AML-193 (cell line): Measurements from ENCODE around the gene RRP1.

Experiments
- DNase-seq, 2 experiments: peaks; one replicate each; lab custom pipeline; 2025; lab: John Stamatoyannopoulos, UW

RRP1 gene, protein sequence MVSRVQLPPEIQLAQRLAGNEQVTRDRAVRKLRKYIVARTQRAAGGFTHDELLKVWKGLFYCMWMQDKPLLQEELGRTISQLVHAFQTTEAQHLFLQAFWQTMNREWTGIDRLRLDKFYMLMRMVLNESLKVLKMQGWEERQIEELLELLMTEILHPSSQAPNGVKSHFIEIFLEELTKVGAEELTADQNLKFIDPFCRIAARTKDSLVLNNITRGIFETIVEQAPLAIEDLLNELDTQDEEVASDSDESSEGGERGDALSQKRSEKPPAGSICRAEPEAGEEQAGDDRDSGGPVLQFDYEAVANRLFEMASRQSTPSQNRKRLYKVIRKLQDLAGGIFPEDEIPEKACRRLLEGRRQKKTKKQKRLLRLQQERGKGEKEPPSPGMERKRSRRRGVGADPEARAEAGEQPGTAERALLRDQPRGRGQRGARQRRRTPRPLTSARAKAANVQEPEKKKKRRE

DNA sequence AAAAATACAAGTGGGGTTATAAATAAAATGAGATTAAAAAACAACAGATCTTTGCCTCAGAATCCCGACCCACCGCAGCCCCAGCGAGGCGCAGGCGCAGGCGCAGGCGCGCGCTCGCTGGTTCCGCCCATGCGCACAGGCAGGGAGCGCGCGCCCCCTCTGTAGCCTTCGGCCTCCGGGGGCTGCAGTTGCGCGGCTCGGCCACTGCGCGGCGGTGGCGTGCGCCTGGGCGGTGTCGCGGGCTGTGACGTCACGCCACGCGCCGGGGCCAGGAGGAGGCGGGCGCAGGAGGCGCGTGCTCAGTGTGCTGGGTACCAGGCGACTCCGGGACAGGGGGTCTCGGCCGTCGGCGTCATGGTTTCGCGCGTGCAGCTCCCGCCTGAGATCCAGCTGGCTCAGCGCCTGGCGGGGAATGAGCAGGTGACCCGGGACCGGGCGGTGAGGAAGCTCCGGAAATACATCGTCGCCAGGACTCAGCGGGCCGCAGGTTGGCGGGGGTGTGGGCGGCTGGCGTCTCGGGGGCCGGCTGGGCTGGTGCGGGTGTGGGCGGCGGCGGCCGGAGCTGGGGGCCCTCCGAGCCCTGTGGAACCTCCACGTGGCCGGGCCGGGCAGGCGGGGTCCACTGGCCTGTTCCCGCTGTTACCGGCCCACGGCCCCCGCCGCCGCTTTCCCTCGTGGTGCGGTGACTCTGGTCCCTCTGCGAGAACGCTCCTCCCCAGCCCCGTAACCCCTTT, at the start of gene RRP1:
Gene RRP1, plus strand, starts transcription at position 302 of the 734 bp plus-strand sequence. Its CDS starts 53 bp downstream, at position 355.
- peak; percentile 63 to 73 for DNase-seq

DNA sequence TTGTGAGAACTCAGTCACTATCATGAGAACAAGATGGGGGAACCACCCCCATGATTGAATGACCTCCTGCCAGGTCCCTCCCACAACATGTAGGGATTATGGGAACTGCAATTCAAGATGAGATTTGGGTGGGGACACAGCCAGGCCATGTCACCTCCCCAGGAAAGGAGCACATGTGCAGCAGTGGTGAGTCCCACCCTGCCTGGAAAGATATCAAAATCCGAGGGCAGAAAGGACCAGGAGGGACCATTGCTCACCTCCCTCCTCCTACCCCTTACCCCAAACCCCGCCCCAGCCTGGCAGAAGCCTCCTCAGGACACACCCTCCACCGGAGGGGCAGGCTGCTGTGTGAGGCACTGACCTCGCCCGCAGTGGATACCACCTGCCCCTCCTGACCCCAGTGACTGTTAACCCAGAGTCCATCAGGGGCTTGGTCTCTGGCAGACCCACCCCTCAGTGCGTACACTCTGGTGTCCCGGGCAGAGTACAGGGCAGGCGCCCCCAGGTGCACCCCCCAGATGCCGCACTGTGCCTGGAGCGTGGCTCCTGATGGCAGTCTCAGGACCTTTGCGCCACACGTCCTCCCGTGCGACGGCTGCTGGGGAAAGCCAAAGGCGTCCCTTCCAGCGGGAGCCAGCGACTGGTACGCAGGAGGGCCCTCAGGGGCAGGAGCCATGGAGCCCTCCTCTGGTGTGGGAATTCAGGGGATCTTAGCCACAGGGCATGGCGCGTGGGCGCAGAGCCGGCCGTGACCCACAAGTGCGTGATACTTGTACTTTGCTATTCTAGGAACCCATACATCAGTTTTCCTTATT, 49.5 kb upstream of the RRP1 start:
- no peak for DNase-seq

DNA sequence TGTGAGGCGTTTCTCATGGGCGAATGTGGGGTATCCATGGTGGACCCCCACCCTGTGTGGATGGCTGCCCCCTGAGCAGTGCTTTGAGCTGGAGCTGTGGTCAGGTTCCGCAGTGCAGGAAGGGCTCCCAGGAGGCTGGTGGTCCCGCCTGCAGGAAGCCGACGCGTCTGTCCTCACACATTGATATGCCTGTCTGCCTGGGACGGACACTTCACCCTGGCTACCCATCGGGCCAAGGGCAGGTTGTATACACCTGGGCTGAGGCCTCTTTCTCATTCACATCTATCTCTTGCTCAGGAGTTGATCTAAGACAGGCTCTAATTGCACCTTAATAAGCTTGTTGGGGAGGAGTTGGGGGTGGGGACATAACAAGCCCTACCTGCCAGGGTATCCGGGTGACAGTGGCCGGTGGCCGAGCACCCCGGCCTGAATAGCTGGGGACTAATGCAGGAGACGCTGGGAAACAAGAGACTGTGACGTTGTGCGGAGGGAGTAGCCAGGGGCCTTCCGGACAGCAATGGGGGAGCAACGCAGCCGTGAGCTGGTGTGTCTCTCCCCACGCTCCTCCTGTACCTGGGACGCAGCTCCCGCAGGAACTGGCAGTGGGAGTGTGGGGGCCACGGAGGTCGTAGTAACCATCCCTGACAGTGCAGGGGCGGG, 48.8 kb upstream of the RRP1 start:
- DNase-seq, result no peak

DNA sequence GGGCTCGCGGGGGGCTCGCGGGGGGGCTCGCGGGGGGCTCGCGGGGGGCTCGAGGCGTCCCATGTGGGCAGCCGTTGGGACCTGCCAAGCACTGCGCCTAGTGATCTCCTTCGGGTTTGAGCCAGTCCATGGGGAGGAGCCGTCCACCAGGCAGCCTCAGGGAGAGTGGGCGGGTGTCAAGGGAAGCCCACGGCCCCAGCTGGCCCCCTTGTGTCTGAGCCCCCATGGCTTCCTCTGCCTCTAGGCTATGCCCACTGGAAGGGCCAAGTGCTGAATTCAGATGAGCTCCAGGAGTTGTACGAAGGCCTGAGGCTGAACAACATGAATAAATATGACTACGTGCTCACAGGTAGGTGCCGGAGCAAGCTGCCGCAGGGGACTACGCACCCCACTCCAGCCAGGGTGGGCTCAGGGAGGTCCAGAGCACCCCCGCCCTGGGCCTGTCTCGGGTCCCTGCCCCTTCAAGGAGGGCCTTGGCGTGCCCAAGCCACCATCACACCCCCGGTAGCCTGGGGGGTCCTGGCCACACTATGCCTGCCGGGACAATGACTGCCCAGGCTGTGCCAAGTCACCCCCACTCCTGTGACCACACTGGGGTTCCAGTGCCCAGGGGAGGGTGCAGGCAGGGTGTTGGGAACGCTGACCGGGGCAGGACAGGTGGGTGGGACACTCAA, 47.8 kb upstream of the RRP1 start:
- DNase-seq, result no peak

DNA sequence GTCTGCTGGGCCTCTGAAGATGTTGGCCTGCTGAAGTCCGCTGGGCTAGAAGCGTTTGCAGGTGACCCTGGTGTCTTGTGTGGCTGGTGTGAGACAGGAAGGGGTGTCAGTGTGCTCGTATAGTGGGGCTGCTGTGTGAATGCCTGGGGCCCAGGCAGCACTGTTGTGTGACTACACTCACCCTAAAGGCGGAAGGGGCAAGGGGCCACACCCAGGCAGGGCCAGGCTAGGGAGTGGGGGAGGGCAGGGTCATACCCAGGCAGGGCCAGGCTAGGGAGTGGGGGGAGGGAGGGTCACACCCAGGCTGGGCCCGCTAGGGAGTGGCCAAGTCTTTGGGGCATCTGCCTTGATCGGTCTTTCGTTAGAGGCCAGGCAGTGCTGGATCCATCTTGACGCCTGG, 45.4 kb upstream of the RRP1 start:
- DNase-seq, result no peak

DNA sequence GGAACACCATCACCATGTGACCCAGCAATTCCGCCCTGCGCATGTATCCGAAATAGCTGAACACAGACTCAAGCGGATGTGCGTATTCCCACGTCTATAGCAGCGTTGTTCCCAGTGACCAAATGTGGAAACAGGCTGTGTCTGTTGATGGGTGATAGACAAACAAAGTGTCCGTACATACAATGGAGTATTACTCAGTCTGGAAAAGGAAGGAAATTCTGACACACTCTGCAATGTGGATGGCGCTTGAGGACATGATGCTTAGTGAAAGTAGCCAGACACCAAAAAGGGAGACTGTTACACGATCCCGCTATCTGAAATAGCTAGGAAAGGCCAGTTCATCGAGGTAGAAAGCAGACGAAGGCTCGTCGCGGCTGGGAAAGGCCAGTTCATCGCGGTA, 44.7 kb upstream of the RRP1 start:
- no peak for DNase-seq

DNA sequence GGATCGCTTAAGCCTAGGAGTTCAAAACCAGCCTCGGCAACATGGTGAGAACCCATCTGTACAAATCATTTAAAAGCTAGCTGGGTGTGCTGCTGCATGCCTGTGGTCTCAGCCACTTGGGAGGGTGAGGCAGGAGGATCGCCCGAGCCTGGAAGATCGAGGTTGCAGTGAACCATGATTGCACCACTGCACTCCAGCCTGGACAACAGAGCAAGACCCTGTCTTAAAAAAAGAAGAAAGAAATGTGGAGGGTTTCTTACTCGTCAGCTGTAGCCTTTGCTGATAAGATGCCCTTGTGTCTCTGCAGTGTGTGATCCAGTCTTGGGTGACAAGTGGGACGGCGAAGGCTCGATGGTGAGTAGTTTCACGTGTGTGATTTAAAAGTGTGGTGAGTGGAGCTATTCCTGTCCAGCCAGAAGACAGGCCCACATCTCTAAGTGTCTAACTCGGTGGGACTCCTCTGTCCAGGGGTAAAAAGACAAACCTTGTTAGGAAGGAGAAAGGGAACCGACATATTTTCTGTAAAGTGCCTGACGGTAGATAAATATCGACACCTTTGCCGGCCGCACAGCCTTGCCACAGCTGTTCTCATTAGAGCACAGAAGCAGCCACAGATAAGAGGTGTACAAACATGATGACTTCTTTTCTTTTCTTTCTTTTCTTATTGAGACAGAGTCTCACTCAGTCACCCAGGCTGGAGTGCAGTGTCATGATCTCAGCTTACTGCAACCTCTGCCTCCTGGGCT, 43.4 kb upstream of the RRP1 start:
- DNase-seq, result no peak

DNA sequence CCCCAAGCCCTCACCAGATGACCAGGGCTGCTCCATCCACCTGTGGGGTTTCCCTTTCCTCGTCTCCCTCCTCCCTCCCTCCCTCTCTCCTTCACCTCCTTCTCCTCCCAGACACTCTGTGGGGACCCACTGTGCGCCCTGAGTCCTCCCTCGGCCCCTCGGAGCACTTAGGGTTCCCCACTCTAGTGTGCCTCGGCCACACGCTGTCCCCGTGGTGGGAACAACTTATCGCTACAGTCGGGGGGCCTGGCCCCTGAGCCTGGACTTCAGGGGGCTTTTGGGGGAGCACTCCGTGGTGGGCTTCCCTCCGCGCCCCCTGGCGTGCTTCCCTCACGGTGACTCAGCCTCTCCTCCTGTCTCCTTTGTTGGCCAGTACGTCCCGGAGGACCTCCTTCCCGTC, 40.8 kb upstream of the RRP1 start:
- no peak for DNase-seq

DNA sequence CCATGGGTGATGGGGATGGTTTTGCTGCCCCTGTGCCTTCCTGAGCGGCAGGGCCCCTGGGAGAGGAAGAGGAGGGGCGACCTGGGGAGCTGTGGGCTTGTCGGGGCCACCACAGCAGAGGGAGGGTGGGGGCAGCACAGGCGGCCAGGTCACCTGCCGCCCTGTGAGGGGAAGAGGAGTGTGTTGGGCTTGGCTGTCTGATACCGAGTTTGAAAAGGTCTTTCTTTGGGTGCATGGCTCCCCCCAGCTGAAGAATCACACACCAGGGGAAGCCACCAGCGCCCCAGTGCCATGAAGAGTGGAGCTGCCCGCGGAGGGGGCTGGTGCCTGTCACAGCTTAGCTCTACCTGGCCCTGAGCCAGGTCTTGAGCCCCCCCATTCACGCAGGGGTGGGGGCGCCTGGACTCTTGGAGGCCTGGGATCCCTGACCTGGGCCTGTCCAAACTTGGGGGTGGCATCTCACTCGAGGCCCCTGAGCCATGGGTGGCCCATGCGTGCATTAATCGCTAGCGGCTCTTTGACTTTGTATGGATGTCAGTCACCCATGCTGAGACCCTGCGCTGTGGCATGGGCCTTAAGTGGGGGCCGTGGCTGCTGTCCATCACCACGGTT, 39.6 kb upstream of the RRP1 start:
- DNase-seq, result no peak

DNA sequence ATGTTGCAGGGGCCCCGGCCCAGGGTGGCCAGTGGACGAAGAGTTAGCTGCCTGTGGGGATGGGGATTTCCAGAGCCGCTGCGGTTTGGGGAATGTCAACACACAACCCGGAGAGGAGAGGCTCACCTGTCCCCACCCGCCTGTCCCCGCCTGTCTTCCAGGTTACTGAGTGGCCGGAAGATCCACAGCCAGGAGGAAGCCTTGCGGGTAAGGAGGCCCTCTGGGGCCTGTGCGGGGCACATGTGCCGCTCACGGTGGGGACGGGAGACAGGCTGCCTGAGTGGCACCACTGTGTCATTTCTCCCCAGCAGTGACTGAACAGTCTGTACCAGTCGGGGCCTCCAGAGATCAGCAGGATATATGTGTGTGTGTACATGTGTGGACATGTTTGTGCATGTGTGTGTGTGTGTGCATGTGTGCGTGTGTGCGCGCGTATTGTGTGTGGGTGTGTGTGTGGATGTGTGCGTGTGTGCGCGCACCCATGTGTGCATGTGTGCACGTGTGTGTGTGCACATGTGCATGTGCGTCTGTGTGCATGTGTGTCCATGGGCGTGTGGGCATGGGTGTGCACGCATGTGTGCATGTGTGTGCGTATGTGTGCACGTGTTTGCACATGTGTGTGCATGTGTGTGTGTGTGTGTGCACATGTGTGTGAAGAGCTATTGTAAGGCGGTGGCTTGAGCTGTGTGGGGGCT, 38.9 kb upstream of the RRP1 start:
- no peak for DNase-seq

DNA sequence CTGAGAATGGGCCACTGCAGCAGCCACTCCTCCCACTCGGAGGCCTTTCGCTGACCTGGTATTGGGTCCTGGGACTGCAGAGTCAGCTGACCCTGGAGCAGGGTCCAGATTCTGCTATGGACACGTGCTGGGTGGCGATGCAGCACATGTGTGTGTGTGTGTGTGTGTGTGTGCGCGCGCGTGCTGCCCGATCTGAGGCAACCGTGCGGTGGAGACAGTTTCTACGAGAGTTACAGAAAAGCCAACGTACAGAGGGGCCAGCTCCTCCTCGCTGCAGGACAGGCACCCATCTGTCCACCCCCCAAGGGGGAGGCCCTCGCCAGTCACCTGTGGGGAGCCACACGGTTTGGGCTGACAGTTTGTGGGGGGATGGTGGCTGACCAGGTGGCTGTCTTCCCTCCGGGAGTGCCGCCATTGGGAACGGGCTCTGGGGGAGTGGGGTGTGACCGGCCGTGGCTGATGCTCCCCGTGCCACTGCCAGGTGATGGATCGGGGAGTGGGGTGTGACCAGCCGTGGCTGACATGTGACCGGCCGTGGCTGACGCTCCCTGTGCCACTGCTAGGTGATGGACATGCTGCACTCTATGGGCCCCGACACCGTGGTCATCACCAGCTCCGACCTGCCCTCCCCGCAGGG, 37.3 kb upstream of the RRP1 start:
- DNase-seq, result no peak

DNA sequence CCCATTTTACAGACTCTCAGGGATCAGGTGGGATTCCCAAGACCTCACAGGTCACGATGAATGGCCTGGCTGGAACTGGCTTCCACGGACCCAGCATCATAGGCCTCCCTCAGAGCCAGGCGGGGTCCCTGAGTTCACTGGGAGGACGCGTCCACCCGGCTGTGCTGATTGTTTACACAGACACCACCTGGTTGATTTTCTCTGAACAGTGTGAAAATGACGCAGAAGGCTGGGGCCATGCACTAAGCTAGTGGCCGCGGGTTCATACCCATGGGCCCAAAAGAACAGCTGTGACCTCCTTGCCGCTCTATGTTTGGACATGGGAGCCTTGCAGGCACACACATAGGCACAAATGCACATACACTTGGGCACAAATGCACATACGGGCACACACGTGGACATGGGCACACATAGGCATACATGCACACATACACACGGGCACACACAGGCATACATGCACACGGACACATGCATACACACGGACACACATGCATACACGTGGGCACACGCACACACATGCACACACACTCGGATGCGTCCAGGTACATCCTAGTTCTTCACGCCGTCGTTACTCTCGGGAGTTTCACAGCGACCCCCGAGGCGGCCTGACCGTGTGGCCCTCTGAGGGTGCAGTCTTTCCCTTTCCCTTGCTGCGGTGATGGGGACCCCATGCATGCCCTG, 36.5 kb upstream of the RRP1 start:
- DNase-seq, result no peak

DNA sequence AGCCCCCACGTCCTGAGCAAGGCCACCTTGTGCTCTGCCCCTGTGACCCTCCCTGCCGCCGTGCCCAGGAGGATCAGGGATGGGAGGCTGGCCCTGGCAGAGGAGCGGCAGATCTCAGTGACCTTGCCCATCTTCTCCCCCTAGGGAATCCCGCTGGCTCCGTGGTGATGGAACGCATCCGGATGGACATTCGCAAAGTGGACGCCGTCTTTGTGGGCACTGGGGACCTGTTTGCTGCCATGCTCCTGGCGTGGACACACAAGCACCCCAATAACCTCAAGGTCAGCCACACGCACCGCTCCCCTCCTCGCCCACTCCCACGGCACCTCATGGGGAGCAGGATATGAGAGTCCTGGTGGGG, 36.0 kb upstream of the RRP1 start:
- DNase-seq, result no peak

DNA sequence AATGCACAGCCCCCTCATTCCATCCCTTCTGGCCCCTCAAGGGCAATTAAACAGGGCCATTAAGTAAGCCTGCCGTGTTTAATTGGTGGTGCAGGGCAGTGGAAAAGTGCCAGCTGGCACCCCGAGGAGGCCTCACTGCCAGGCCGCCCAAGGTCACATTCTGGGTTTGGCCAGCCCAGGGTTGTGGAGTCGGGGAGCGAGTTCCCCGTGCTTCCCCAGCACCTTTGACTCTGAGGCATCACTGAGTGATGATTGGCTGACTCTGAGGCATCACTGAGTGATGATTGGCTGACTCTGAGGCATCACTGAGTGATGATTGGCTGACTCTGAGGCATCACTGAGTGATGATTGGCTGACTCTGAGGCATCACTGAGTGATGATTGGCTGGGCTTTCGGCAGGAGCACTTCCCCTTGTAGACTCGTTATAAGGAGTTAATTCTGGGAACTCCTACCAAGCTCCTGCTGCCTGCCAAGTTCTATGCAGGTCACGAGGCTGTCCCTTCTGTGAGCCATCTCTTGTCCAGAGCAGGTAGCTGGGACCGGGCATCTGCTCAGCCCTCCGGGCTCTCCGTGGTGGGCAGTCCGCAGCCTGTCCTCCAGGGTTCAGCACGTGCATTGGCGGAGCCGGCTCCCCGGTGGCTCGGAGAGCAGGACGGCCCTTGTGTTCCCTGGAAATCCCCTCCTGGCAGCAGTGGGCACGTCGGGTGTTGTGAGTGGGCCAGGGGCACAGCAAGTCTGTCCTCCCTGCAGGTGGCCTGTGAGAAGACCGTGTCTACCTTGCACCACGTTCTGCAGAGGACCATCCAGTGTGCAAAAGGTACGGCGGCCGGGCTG, 34.2 kb upstream of the RRP1 start:
- no peak for DNase-seq

DNA sequence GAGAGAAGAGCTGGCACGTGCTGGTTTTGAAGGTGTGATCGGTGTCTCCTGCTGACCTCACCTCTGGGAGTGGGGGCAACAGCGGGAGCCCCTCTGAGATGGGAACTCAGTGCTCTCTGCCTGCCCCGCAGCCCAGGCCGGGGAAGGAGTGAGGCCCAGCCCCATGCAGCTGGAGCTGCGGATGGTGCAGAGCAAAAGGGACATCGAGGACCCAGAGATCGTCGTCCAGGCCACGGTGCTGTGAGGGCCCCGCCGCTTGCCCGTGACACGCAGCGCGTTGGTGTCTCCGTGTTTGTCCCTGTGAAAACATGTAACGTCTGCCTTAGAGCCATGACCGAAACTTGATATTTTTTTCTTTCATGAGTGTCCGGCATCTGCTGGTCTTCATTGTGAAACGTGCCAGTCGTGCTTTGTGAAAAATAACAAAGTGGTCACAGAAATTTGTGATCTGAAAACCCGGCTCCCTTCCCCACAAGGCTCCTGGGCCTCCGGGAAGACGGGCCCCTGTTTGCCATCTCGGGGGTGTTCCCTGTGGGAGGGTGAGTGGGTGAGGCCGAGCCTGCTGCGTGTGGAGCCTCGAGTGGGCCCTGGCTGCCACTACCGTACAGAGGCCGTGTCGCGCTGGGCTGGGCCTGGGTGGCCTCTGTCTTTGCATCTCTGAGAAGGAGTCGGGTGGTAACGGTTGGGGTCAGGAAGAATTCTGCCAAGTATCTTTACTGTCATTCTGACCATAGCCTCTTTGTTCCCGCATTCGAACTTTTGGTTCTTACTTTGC, 33.4 kb upstream of the RRP1 start:
- DNase-seq, result no peak

DNA sequence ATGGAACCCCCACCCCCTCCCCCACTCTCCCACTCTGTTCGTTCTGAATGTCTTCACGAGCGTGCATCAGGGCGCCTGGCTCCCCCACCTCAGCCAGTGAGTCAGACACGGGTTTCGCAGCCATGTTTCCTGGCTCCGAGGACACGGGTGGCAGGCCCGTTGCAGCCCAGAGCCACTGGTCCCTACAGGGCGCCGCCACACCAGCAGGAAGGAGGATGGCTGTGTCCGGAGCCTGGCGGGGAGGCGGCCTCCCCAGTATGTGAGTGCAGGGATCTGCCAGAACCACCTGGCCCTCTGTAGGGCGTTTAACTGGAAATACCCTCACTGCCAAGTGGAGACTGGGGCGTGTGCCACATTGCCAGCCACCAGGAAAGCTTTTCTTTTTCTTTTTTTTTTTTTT, 31.8 kb upstream of the RRP1 start:
- DNase-seq, result no peak

DNA sequence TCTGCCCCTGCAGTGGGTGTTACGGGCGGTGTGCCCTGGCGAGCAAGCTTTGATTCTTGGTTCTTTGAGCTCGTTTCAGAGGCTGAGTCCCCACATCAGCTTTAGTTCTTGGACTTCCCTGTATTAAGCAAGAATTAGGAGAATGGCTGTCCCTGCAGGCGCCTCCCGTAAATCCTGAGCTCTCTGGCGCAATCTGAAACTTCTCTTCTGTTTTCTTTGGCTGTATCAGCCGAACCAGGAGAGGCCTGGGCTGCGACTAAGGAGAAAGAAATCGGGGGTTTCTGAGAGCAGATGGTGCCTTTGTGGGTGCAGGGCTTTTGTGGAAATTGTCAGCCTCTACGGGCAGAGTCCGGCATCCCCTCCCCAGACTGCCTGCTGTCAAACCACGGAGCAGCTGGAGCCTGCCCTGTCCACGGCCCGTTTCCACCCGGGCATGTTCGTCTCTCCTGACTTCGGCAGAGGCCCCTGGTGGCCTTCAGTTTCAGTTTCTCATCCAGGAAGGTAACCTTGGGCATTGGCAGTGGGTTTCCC, 31.2 kb upstream of the RRP1 start:
- DNase-seq, result no peak
